Heart left ventricle (tissue), 13 donors: Measurements from ENCODE around the gene SEMA4D.

ENCODE experiments used
- POLR2A ChIP-seq, 2 donors: fragments of 450-650 bp; IDR thresholded peaks; one replicate each; pipeline ENCODE4 v1.6.1; 2017; ENCODE audit warnings: antibody characterized with exemption in 2 of 2, mild to moderate bottlenecking in 2 of 2, moderate library complexity in 2 of 2
- TF ChIP-seq, protein P1 (sequence below), 12 donors: fragments of 200-600 bp; sonication (generic) in 4 of 12; IDR thresholded peaks; one replicate each; pipeline versions ENCODE4 v1.5.0 to v1.8.0; 2018 to 2022; ENCODE audit warnings: antibody characterized with exemption in 12 of 12, mild to moderate bottlenecking in 5 of 12
- donor health status: ischemic (EF 13 %, LVEDD 7.1; RV severe dilation, severe dysfunction).
- donor health status: DM: no; HTN: yes; CAD: no.
- donor health status: DM: no; HTN: no; CAD: no.
- donor health status: ischemic (EF 25% LVEDD 6.9; RV normal size, moderate dysfunction).
- donor health status: ischemic (EF 25% LVEDD 5.7; RV mildly dilated, moderate dysfunction).
- donor health status: ischemic (EF 35%, LVEDD 5.7; RV mildly dilated, moderate dysfunction).
- donor health status: nonischemic (EF 11% LVEDD 7.7; RV severe dilation, severe dysfunction).
- donor health status: DM: yes; HTN: yes; CAD: no.
- donor health status: PGD.
- donor health status: ischemic (EF 29% LVEDD 5.4; RV normal size, mild dysfunction).
- donor health status: nonischemic (EF 23%, LVEDD 6.1; RV moderate dilation, normal function).

DNA sequence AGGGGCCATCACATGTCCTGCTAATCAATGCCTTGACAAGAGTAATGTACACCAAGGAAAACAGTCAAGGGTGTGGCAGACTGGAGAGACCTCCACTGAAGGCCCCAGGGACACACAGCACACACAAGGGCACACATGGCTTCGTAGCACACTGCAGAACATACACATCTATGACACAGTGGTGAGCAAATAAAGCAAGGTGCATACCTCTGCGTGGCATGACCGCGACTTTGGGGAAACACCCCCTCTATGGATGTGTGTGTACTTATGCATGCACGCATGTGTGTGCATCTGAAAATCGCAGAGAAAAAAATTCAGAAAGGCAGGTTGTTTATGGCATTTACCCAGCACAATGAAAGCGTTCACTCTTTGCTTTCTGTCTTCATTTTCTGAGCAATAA, 20.5 kb downstream of the SEMA4D start:
- TF ChIP-seq, protein P1, sequence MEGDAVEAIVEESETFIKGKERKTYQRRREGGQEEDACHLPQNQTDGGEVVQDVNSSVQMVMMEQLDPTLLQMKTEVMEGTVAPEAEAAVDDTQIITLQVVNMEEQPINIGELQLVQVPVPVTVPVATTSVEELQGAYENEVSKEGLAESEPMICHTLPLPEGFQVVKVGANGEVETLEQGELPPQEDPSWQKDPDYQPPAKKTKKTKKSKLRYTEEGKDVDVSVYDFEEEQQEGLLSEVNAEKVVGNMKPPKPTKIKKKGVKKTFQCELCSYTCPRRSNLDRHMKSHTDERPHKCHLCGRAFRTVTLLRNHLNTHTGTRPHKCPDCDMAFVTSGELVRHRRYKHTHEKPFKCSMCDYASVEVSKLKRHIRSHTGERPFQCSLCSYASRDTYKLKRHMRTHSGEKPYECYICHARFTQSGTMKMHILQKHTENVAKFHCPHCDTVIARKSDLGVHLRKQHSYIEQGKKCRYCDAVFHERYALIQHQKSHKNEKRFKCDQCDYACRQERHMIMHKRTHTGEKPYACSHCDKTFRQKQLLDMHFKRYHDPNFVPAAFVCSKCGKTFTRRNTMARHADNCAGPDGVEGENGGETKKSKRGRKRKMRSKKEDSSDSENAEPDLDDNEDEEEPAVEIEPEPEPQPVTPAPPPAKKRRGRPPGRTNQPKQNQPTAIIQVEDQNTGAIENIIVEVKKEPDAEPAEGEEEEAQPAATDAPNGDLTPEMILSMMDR (IDR thresholded peaks at IDR 0.05): no peak
- TF ChIP-seq POLR2A (IDR thresholded peaks at IDR 0.05): no peak
